Skeletal muscle tissue (tissue), 4 donors: ENCODE measurements around the gene GABRA5. TPM values are rescaled to one million over a fixed set of nuclear protein-coding genes. Genes with fewer than 3 reads are reported as not detected.

Experiments used
- H3K27ac ChIP-seq: one replicate; pipeline ENCODE4 v1.7.0; 2013; ENCODE audit warnings: mild to moderate bottlenecking, low read depth, low read length, inconsistent platforms
- H3K27me3 ChIP-seq, 3 donors: one replicate each; pipeline ENCODE4 v1.7.0; 2013; ENCODE audit warnings: low read length in 3 of 3; ENCODE audit not compliant: control insufficient read depth in 3 of 3, insufficient read depth in 3 of 3
- H3K36me3 ChIP-seq, 3 donors: one replicate each; pipeline ENCODE4 v1.7.0; 2013; ENCODE audit warnings: low read length in 3 of 3; ENCODE audit not compliant: control insufficient read depth in 3 of 3, insufficient read depth in 3 of 3
- H3K4me1 ChIP-seq, 3 donors: one replicate each; pipeline ENCODE4 v1.7.0; 2013; ENCODE audit warnings: low read length in 3 of 3, mild to moderate bottlenecking in 3 of 3; ENCODE audit not compliant: control insufficient read depth in 3 of 3, insufficient read depth in 3 of 3
- H3K4me3 ChIP-seq, 3 donors: one replicate each; pipeline ENCODE4 v1.7.0; 2013; ENCODE audit warnings: low read length in 3 of 3
- H3K9ac ChIP-seq, 3 donors: one replicate each; pipeline ENCODE4 v1.7.0; 2013; ENCODE audit warnings: low read length in 3 of 3, mild to moderate bottlenecking in 3 of 3, moderate library complexity in 2 of 3, low read depth in 1 of 3
- H3K9me3 ChIP-seq, 3 donors: one replicate each; pipeline ENCODE4 v1.7.0; 2013; ENCODE audit warnings: low read length in 3 of 3; ENCODE audit not compliant: control insufficient read depth in 3 of 3
- total RNA-seq: library from RNA; depleted of rRNA; stranded (reverse); fragments of >200 nt; gene quantifications from one replicate; pipeline ENCODE4 v1.2.3, GENCODE V29; 2014
- donor health status: Osteomylitis.

Gene GABRA5
- total RNA-seq, 1 donor from 2014 or later: 1.6 TPM

GRCh38 chr15:26971271-26972018 is 104.6 kb downstream of the GABRA5 start:
- Histone ChIP-seq H3K4me3 (no peak overlapping the region), H3K4me1 (no peaks in the 10 kb centered on the region)

GRCh38 chr15:26972636-26973035 is 105.8 kb downstream of the GABRA5 start:
- no peak overlapping the region for H3K4me3 ChIP-seq
- H3K36me3 ChIP-seq: no peaks in the 10 kb centered on the region
- no peak overlapping the region for H3K9ac ChIP-seq
- H3K4me1 ChIP-seq: no peaks in the 10 kb centered on the region
- peaks cover 3 to 23% (median 7%) of the 10 kb centered on the region in 3 donors for H3K27me3 ChIP-seq
- H3K9me3 ChIP-seq: no peaks in the 10 kb centered on the region
- no peak overlapping the region for H3K27ac ChIP-seq

More at GRCh38 chr15:26971271-26972018, 104.6 kb downstream of the GABRA5 start:
- peaks cover 3 to 23% (median 7%) of the 10 kb centered on the region in 3 donors for H3K27me3 ChIP-seq
- no peak overlapping the region for H3K9ac ChIP-seq
- H3K9me3 ChIP-seq: no peaks in the 10 kb centered on the region
- no peak overlapping the region for H3K27ac ChIP-seq
- H3K36me3 ChIP-seq: no peaks in the 10 kb centered on the region

GRCh38 chr15:26974120-26974780 is 107.4 kb downstream of the GABRA5 start:
- no peak overlapping the region for H3K9ac ChIP-seq
- peaks cover 3 to 18% (median 7%) of the 10 kb centered on the region in 3 donors for H3K27me3 ChIP-seq
- H3K27ac ChIP-seq: no peak overlapping the region
- no peaks in the 10 kb centered on the region for H3K36me3 ChIP-seq
- no peaks in the 10 kb centered on the region for H3K4me1 ChIP-seq
- H3K9me3 ChIP-seq: no peaks in the 10 kb centered on the region
- H3K4me3 ChIP-seq: no peak overlapping the region

- Histone ChIP-seq H3K9ac (no peak overlapping the region), H3K27me3 (peaks cover 0 to 2% (median 0%) of the 10 kb centered on the region in 3 donors), H3K9me3 (peaks cover 0 to 3% (median 2%) of the 10 kb centered on the region in 3 donors), H3K4me3 (no peak overlapping the region), H3K27ac (no peak overlapping the region), H3K36me3 (no peaks in the 10 kb centered on the region), H3K4me1 (no peaks in the 10 kb centered on the region)
These were observed 114.6 kb downstream of the GABRA5 start for GRCh38 chr15:26981492-26981891.

GRCh38 chr15:26983822-26984221 is 117.0 kb downstream of the GABRA5 start:
- peaks cover 0 to 2% (median 0%) of the 10 kb centered on the region in 3 donors for H3K27me3 ChIP-seq
- H3K27ac ChIP-seq: no peak overlapping the region
- H3K4me1 ChIP-seq: no peaks in the 10 kb centered on the region
- H3K36me3 ChIP-seq: no peaks in the 10 kb centered on the region
- H3K9ac ChIP-seq: no peak overlapping the region
- no peak overlapping the region for H3K4me3 ChIP-seq
- peaks cover 0 to 3% (median 2%) of the 10 kb centered on the region in 3 donors for H3K9me3 ChIP-seq

GRCh38 chr15:26985050-26985449 is 118.2 kb downstream of the GABRA5 start:
- no peak overlapping the region for H3K4me3 ChIP-seq
- no peak overlapping the region for H3K27ac ChIP-seq
- no peaks in the 10 kb centered on the region for H3K36me3 ChIP-seq
- no peaks in the 10 kb centered on the region for H3K4me1 ChIP-seq
- no peak overlapping the region for H3K9ac ChIP-seq
- H3K27me3 ChIP-seq: peaks cover 0 to 2% (median 0%) of the 10 kb centered on the region in 3 donors
- peaks cover 0 to 3% (median 2%) of the 10 kb centered on the region in 3 donors for H3K9me3 ChIP-seq

GRCh38 chr15:26996250-26996649 is 129.4 kb downstream of the GABRA5 start:
- no peaks in the 10 kb centered on the region for H3K27me3 ChIP-seq
- no peaks in the 10 kb centered on the region for H3K4me1 ChIP-seq
- no peaks in the 10 kb centered on the region for H3K36me3 ChIP-seq
- H3K9me3 ChIP-seq: peaks cover 0 to 2% (median 0%) of the 10 kb centered on the region in 3 donors
- no peak overlapping the region for H3K4me3 ChIP-seq
- H3K27ac ChIP-seq: no peak overlapping the region
- H3K9ac ChIP-seq: no peak overlapping the region

Other genes starting within 250 kb of the GABRA5 start
- 0.52 TPM for gene GABRB3, start 94.0 kb upstream of the GABRA5 start, total RNA-seq
- under 0.01 TPM for gene GABRG3, start 104.1 kb downstream of the GABRA5 start, total RNA-seq